ENCODE measurements around the gene HOMER2. TPM values are rescaled to one million over a fixed set of nuclear protein-coding genes. Genes with fewer than 3 reads are reported as not detected.

Gene HOMER2
- total and polyA plus RNA-seq, 11 donors, result 15.2 to 60.5 (median 36.9) TPM

GRCh38 chr15:82919231-82919886 lies 33.2 kb downstream of the HOMER2 start:
- H3K27ac ChIP-seq, result peak overlapping the region in 3 of 12 donors; percentile 18 to 54 (median 48)
- 49 to 59% (median 51%) methylated on average over 6 of the region's 6 CpGs for WGBS, 4 donors
- no peak overlapping the region for H3K4me3 ChIP-seq
- ATAC-seq (peak; percentile 56 to 77 (median 73)), DNase-seq (peak in 3 of 5 donors; percentile 27 to 67 (median 50))
- H3K9me3 ChIP-seq, result no peaks in the 10 kb centered on the region
- no peaks in the 10 kb centered on the region for H3K27me3 ChIP-seq
- H3K36me3 ChIP-seq, result no peaks in the 10 kb centered on the region
- H3K4me1 ChIP-seq, result peaks cover 0 to 47% (median 9%) of the 10 kb centered on the region in 12 donors
- intact Hi-C loops (cut with DNase I), result no loop called here
- TF ChIP-seq CTCF (IDR thresholded peaks at IDR 0.05), result no peak
- no peak for TF ChIP-seq POLR2A (IDR thresholded peaks at IDR 0.05)

GRCh38 chr15:82918607-82919230 lies 33.8 kb downstream of the HOMER2 start:
- no peak for DNase-seq

GRCh38 chr15:82918162-82918561 lies 34.4 kb downstream of the HOMER2 start:
- H3K27ac ChIP-seq, result no peak overlapping the region
- no peak overlapping the region for H3K4me3 ChIP-seq
- intact Hi-C loops (cut with DNase I), result no loop called here
- peaks cover 0 to 47% (median 9%) of the 10 kb centered on the region in 12 donors for H3K4me1 ChIP-seq
- no peak for ATAC-seq
- WGBS, 4 donors, result 60 to 72% (median 71%) methylated on average over 6 of the region's 6 CpGs
- no peaks in the 10 kb centered on the region for H3K27me3 ChIP-seq
- no peak for DNase-seq
- no peaks in the 10 kb centered on the region for H3K36me3 ChIP-seq
- TF ChIP-seq POLR2A (IDR thresholded peaks at IDR 0.05) (no peak), CTCF (IDR thresholded peaks at IDR 0.05) (no peak)
- H3K9me3 ChIP-seq, result no peaks in the 10 kb centered on the region

More at GRCh38 chr15:82918607-82919230, 33.8 kb downstream of the HOMER2 start:
- Histone ChIP-seq H3K27ac (peak overlapping the region in 3 of 12 donors; percentile 18 to 54 (median 48)), H3K36me3 (no peaks in the 10 kb centered on the region), H3K4me1 (peaks cover 0 to 47% (median 9%) of the 10 kb centered on the region in 12 donors), H3K4me3 (no peak overlapping the region), H3K27me3 (no peaks in the 10 kb centered on the region), H3K9me3 (no peaks in the 10 kb centered on the region)
- peak in 1 of 4 donors; percentile 8 for ATAC-seq
- intact Hi-C loops (cut with DNase I), result no loop called here
- WGBS, 4 donors, result 85 to 92% (median 85%) methylated on average over 6 of the region's 6 CpGs
- no peak for TF ChIP-seq CTCF (IDR thresholded peaks at IDR 0.05)
- TF ChIP-seq POLR2A (IDR thresholded peaks at IDR 0.05), result no peak

GRCh38 chr15:82917249-82917648 lies 35.3 kb downstream of the HOMER2 start:
- ATAC-seq (no peak), DNase-seq (no peak)
- H3K4me3 ChIP-seq, result no peak overlapping the region
- no peaks in the 10 kb centered on the region for H3K36me3 ChIP-seq
- peaks cover 0 to 42% (median 7%) of the 10 kb centered on the region in 12 donors for H3K4me1 ChIP-seq
- intact Hi-C loops (cut with DNase I), result no loop called here
- 63 to 67% (median 66%) methylated on average over 7 of the region's 7 CpGs for WGBS, 4 donors
- no peaks in the 10 kb centered on the region for H3K9me3 ChIP-seq
- H3K27ac ChIP-seq, result no peak overlapping the region
- H3K27me3 ChIP-seq, result no peaks in the 10 kb centered on the region
- no peak for TF ChIP-seq CTCF (IDR thresholded peaks at IDR 0.05)
- TF ChIP-seq POLR2A (IDR thresholded peaks at IDR 0.05), result no peak
